SK-N-MC (cell line): Measurements from ENCODE around the gene ZNF845.

Source experiments
- EZH2 ChIP-seq: fragments of 200-600 bp; sonication (generic); IDR thresholded peaks from one replicate; pipeline ENCODE4 v1.6.1; 2017; ENCODE audit warnings: antibody characterized with exemption
- POLR2AphosphoS5 ChIP-seq: IDR thresholded peaks from 2 replicates; pipeline ENCODE4 v1.6.1; 2012; ENCODE audit warnings: mild to moderate bottlenecking, low read depth, low read length, borderline replicate concordance

DNA sequence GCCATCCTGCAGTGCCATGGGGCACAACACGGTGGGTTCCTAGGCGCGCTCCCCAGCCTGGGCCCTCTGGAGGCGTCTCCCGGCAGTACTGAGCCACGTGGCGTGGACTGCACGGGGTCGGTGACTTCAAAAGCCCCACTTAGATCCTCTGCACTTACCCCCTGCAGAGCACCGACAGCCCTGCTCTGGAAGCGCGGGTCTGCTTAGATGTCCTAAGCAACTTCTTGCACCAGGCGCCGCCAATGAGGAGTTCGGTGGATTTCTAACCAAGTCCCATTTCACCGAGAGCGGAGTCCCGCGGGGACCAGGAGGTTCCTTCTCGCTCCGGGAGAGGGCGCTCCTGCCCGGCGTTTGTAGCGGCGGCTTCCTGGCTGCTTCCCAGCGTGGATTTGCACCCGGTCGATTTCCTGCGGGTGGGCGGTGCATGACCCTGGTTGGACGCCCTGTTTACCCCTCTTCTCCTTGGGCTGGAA lies 25.2 kb upstream of the ZNF845 start:
- no peak for TF ChIP-seq POLR2AphosphoS5
- no peak for TF ChIP-seq EZH2
